T follicular helper cell (primary cell): ENCODE measurements around the gene E2F2.

Experiments
- DNase-seq: peaks from one replicate; pipeline ENCODE4 v3.0.0-alpha.2; 2020; ENCODE audit warnings: low read depth

The E2F2 gene

DNA sequence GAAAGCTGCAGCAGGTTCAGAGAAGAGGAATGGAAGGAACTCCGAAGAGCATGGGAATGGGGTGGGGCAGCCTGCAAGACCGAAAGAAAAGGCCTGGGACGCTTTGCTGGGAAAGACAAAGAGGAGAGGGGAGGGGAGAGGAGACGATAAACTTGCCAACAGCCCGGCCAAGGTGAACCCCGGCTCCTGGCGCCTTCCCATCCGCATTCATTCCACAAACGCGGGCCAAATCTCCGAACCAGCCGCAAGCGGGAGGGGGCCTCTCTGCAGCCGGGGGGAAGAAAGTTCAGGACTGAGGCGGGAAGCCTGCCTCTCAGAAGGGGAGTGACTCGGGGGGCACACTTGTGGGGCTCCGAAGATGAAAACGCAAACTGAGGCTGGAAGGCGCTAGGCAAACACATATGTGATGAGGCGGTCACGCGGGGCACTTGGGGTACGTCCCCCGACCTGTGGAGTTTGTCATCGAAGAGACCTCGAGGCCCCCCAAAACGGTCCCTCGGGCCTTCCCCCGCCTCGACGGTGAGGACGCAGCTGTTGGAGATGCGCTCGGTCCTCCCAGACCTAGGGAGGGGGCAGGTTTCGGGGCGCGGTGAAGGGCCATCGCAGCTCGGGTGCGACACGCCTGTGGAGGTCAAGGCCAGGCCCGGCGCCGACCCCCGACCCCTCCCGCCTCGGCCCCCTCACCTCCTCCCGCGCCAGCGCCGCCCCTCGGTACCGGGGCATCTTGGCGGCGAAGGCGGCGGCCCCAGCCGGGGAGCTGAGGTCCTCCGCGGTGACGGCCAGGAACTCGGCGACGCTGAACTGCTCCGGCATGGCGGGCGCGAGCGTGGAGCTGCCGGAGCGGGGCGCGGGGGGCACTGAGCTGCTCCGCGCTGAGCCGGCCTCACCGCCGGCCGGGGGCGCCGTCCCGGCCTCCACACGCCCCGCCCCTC is 47.4 kb downstream of the E2F2 start, which contains the start of gene ASAP3:
Gene ASAP3 (minus strand): TSS at position 859 of the 932 bp plus-strand sequence. CDS start 46 bp downstream, at position 813.
- DNase-seq = peak; percentile 1

DNA sequence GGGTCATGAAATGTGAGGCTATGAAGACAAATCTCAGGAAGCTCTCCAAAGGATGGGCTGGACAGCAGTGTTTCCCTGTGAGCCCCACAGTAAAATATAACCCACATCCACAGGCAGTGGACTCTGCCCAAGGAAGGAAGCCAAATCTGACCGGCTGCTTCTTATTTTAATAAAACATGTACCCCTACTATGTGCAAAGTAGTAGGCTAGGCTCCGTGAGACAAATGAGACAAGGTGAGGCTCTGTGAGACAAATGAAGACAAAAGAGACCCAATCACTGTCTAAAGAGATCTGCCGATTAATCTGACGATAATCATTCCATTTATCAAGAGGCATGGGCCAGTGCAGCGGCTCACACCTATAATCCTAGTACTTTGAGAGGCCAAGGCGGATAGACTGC is 49.1 kb downstream of the E2F2 start:
- DNase-seq = no peak

DNA sequence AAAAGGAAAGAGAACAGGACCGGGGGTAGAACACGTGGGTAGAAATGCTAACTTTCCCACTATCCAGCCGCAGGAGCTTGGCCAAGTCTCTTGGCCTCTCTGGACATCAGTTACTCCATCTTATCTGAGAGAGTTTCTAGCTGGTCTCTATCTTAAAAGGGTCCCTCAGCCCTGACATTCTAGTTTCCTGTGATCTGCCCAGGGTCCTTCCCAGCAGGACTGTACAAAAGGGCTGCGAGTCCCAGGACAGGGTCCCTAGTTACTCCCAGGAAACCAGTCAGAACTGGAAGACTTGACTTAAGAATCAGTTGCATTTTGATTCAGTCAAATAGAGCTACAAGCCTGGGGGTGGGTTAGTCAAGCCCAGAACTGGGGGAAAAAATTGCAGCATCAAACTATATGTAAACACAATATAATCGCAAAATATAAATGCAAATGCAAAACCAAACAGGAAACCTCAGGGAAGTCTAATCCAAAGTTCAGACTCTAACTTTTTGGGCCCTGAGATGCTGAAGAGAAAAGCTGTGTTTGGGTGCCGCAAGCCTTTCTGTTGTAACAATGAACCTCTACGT is 49.9 kb downstream of the E2F2 start:
- DNase-seq = no peak

DNA sequence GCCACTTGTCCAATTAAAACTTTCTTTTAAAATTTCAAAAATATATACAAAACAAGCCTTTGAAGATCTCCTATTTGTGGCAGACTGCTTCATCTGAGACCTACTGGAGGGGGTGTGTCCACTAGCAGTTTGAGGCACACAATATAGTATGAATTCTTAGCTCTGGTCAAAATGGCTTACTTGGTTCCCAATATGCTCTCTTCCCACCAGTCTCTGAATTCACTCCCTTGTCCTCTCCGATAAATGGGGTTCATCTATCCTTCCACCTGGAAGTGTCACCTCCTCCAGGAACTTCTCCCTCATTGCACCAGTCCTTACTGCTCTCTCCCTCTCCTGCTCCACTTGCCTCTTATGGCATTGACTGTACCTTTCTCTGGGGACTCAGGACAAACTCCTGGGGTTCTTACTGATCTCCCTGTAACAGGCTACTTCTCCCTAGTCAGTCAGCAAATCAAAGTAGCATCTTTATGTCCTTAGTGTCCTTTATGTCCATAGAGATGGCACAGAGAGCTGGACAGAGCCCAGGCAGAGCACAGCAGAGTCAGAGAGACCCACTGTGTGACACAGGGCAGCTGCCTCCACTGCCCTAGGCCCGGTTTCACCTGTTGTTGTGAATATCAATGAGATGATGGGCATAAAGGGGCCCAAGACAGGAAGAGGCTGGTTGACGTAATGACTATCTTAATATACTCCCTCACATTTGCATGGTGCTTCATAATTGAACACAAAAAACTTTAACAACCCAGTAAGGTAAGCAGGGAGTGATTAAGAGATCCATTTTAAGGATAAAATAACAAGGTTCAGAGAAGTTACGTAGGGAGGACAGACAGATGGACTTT is 50.6 kb downstream of the E2F2 start:
- no peak for DNase-seq

DNA sequence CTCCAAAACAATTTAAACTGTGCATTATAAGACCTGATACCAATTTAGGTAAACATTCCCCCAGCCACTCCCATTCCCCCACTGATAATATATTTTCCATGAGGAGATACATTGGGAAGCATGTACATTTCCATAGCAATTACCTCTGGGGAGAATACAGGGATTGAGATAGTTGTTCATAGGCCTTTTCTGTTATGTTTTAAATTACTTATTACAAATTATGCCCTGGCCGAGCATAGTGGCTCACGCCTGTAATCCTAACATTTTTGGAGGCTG is 51.4 kb downstream of the E2F2 start:
- DNase-seq = no peak

DNA sequence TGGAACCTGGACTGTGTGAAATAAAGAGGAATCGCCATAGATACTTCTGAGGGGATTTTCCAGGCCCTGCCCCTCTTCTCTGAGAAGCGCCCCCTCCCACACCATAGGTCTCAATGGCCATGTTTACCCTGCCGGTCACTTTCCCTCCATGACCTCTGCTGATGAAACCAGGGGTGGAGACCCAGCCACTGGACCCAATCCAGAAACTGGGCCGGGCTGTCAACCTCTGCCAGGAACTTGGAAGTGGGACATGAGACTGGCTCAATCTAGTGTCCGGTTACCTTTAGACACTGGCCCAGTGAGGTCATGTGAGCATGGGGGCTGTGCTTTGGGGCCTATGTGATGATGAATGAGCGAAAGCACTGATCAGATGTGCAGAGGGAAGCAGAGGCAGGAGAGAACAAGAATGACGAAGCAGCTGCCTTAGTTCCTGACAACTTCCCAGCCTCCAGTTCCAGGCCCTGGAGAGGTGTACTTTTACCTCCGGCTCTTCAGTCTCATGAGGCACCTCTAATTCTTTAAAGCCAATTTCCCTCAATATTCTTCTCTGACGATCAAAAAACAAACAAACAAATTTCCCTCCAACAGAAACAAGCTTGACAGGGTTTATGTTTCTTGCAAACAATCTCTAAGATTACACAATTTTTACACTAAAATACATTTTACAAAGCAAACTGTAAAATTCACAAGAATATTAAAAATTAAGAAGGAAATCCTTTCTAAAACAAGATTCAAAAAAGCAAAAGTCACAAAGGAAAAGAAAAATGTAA is 52.0 kb downstream of the E2F2 start:
- no peak for DNase-seq

DNA sequence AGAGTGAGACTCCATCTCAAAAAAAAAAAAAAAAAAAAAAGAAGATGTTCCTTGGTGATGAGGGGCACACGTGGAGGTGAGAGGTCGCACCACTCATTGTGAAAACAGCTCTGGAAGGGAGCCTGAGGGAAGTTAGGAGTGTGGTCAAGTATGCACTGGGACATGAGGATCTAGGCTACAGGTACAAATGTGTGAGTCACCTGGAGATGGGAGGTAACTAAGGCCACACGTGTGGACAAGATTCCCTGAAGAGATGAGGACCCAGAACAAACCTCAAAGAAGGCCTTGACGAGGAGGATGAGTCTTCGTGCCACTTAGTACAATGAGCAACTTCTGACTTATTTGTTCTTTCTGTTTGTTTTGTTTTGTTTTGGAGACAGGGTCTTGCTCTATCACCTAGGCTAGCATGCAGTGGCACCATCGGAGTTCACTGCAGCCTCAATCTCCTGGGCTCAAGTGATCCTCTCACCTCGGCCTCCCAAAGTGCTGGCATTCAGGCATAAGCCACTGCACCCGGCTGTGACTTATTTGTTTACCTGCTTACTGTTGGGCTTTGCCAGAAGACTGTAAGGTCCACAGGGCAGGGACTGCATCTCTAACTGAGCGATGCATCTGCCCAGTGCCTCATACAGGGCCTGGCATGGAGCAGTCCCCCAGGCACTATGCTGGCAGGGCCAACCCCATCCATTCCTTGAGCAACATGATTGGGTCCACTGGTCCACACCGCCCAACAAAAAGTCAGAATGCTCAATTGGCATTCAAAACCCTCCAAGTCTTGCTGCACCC is 53.5 kb downstream of the E2F2 start:
- DNase-seq = no peak

DNA sequence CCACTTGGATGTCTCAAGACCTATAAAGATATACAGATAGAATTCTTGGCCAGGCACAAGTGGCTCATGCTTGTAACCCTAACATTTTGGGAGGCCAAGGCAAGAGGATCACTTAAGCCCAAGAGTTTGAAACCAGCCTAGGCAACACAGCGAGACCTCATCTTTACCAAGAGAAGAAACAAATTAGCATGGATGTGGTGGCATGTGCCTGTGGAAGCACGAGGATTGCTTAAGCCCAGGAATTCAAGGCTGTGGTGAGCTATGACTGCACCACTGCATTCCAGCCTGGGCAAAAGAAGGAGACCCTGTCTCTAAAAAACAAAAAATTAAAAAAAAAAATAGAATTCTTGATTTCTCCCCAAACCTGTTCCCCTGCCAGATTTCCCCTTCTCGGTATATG is 55.4 kb downstream of the E2F2 start:
- DNase-seq = no peak

DNA sequence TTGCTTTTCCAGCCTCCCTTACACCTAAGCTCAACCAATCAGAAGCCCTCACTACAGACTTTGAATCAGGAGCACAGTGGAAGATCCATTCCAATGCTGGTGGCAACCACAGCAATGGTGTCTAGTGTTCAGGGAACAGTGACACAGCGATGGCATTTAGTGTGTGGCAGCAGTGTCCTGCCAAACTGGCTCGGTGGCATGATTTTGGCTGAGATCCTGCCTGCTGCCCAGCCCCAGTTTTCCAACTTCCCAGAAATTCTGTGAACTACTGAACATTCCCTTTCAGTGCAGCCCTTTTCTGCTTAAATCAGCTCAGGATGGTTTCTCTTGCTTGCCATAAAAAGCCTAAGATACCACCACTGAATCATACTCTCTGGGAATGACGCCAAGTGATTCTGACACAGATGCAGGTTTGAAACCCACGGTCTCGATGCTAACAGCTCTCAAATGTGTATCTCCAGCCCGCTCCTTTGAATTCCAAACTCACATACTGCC is 55.9 kb downstream of the E2F2 start:
- DNase-seq = no peak

DNA sequence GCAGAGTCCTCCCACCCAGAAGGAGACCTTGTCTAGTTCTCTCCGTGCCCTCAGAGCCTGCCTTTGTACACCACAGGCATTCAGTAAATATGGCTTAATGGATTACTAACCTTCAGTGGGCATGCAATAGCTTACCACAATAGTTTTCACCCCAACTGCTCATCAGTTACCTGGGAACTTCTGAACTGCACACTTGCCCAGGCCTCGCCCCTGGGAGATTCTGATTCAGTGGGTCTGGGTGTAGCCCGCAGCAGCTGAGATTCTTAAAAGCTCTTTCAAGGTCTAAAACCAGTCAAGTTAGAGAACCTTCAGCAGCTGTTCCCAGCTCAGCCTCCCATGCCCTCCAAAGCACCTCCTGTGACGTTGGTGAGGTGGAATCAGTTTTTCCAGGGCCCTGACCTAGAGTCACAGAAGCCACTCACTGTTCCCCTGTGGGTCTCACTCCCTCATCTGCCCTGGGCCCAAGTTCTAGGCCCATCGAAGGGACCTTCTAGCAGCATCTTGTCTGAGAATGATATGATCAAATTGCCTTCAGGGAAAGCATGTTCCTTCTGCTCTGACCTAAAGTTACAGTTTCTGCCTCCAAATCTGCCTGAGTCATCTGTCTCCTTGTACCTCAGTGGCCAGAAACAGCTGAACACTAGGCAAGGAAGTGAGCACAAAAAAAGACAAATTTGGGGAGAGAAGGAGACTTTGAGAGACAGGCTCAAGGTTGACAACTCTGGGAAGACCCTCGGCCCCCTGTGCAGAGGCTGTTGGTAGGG is 57.8 kb downstream of the E2F2 start:
- no peak for DNase-seq

DNA sequence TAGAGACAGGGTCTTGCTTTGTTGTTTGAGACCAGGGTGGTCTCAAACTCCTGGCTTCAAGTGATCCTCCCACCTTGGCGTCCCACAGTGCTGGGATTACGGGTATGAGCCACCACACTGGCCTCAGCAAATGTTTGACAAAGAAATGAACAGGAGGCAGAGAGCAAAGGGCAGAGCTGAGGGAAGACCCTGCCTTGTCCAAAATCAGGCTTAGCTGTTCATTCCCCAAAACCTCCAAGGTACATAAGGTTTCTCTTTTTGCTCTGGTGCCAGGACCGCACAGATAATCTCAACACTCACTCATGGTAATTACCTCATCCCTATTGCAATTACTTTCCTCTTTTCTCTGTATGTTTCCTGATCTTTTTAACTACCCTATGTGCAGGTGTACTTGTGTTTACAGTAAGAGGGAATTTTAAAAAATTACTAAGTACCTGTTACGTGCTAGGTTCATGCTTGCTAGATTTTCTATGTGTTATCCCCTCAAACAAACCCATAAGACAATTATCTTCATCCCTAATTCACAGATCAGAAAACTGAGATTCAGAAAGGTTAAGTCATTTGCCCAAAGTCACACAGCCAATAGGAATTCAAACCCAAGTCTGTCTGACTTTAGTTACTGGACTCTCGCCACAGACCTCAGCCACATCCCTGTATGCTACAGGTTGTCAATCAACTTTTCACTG is 58.5 kb downstream of the E2F2 start:
- DNase-seq = no peak

DNA sequence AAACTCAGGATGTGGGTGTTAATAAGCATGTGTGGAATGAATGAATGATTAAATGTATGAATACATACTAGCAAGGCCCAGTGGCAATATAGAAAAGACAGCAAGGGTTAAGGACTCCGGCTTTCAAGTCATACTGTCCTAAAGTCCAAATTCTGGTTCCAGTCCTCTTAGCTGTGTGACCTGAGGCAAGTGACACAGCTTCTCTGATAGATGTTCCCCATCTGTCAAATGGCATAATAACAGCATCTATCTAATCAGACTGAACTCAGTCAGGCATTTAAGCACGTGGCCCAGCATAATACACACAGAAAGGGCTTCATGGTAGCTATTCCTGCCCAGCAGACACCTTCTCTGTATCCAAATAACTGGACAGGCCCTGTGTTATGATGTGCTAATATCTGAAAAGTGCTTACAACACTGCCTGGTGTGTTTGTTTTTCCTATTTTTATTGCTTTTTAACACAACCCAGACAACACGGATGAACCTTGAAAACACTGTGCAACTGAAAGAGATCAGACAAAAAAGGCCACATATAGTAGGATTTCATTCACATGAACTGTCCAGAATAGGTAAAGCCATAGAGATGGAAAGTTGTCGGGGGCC is 59.5 kb downstream of the E2F2 start:
- DNase-seq = no peak

DNA sequence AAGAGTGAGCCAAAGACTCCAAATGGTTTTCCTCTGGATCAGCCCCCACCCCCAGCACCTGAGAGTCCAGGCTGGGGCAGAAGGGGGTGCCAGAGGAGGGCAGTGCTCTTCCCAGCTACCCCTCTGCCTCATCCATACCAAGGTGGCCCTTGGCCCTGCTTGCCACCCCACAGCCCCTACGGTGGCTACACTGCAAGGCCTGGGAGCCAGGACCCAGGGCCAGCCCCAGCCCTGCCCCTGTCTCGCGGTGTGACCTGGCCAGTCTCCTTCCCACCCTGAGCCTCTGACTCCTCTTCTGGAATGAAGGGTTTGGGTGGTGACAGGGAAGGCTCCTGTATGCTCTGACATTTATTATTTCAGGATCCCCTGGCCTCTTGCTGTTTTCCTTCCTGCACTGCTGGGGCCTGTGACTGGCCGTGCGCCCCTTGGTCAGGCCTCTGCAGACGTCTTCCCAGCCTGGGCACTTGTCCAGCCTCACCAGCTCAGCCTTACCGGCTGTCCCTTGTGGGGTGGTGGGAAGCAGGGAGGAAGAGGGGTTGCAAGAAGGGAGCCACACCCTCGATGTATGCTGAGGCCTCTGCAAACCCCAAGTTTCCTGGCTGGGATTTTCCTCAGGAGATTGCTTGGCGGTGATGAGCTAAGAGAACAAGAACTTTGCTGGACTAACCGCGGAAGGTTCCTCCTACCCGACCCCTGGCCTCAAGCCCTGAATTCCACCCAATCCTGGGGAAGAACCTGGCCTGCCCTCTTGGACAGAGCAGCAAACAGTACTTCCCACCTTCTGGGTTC is 60.6 kb downstream of the E2F2 start:
- DNase-seq = no peak

DNA sequence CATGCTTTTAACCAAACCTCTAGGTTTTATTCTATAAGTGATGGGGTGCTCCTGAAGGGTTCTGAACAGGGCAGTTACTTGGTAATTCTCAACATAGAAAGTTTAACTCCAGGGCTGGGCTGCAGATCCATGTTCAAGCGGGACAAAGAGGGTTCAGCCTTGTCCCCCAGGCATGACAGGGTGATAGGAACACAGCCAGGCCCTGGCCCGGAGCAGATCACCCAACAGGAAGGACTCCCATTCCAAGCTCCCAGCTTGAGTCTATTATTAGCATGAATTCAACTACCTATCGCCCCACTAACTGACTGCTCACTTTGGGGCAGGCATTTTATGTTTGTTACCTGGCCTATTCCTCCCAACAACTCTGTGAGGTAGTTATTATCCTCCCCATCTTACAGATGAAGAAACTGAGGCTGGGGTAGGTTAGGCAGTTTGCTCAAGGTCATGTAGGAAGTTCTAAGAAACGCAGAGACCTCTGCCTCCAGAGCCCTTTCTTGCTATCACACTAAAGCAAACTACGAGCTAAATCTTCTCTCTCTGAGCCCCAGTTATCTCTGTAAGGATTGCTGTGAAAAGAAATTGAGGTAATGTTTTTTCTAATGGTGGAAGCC is 61.6 kb downstream of the E2F2 start:
- DNase-seq = no peak

DNA sequence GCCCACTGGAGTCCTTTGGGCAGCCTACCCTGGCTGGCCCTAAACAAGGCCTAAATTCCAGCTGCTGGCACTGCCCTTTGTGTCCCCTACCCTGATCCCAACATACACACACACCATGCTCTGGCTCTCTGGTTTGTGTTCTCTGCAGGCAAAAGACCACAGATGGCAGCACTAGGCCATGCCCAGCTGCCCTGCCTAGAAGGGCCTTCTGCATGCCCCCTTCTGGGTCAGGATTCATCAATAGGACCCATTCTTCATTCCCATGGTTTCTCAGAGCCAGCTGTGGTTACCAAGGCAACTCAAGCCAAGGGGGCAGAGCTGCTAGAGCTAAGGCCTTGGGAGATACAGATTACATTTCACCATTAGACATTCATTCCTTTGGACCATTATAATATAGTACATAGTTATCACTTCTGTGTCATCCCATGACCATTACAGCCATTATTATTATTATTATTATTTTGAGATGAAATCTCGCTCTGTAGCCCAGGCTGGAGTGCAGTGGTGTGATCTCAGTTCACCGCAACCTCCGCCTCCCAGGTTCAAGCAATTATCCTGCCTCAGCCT is 64.5 kb downstream of the E2F2 start:
- no peak for DNase-seq

DNA sequence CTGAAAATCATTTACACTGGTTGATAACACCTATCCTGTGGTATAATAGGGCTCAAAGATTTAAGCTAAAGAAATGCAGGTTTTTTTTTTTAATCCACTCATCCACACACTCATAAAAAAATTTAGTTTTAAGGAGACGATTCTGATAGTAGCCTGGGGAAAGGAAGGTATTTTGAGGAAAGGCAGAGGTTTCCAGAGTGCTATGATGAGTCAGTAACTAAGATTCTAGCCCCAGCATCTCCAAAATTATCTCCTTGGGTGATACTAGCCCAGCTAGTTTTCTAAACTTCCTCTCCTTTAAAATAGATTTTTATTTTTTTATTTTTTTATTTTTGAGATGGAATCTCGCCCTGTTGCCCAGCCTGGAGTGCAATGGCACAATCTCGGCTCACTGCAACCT is 67.7 kb downstream of the E2F2 start:
- DNase-seq = no peak

DNA sequence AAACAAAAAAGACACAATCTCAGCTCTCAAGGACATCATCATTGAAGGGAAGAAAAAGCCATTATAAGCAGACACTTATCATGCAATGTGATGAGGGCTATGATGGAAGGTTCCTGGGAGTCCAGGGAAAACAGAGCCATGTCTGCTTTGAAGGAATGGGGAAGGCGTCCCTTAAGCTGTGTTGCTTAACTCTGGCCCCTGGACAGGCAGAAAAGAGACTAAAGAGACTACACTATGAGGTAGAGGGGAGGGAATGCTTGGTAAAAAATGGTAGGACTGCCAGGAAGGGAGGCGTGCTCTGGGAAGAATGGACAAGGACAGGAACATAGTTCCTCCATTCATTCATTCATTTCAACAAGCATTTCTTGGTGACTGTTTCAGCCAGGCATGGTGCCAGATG is 68.3 kb downstream of the E2F2 start:
- DNase-seq = no peak

DNA sequence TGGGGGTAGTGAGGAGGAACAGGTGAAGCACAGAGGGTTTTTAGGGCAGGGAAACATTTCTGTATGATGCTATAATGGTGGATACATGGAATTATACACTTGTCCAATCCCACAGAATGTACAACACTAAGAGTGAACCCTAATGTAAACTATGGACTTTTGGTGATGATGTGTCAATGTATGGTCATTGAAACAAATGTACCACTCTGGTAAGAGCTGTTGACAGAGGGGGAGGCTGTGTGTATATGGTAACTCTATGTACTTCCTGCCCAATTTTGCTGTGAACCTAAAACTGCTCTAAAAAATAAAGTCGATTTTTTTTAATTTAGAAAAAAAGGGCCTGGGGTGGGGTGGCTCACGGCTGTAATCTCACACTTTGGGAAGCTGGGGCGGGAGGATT is 70.0 kb downstream of the E2F2 start:
- DNase-seq = no peak
